ENCODE measurements around the gene FGFR2.

FGFR2 gene

GRCh38 chr10:121459279-121459621 lies 139.0 kb downstream of the FGFR2 start:
- no peaks in the 10 kb centered on the region for H3K27me3 ChIP-seq (ENCODE audit: control insufficient read depth, insufficient read depth, low read length, poor library complexity, severe bottlenecking)
- no peaks in the 10 kb centered on the region for H3K9me3 ChIP-seq (ENCODE audit: control insufficient read depth, low read length)
- no peak overlapping the region for H3K27ac ChIP-seq (ENCODE audit: insufficient read depth, low read depth, low read length, poor library complexity, severe bottlenecking)
- no peaks in the 10 kb centered on the region for H3K36me3 ChIP-seq (ENCODE audit: control insufficient read depth, insufficient read depth, low read length)
- H3K4me1 ChIP-seq (ENCODE audit: control insufficient read depth, insufficient read depth, low read length), result peaks cover 15% of the 10 kb centered on the region
- 86 to 87% methylated on average over 6 of the region's 6 CpGs for WGBS, 2 experiments
- no peak overlapping the region for H3K4me3 ChIP-seq (ENCODE audit: insufficient read depth, low read depth, low read length)

- 61 to 65% methylated on average over 3 of the region's 3 CpGs for WGBS, 2 experiments
These were observed 140.5 kb downstream of the FGFR2 start for GRCh38 chr10:121457729-121458128.

GRCh38 chr10:121455377-121455776 lies 142.9 kb downstream of the FGFR2 start:
- peaks cover 15% of the 10 kb centered on the region for H3K4me1 ChIP-seq (ENCODE audit: control insufficient read depth, insufficient read depth, low read length)
- no peaks in the 10 kb centered on the region for H3K9me3 ChIP-seq (ENCODE audit: control insufficient read depth, low read length)
- no peaks in the 10 kb centered on the region for H3K36me3 ChIP-seq (ENCODE audit: control insufficient read depth, insufficient read depth, low read length)
- H3K27me3 ChIP-seq (ENCODE audit: control insufficient read depth, insufficient read depth, low read length, poor library complexity, severe bottlenecking), result no peaks in the 10 kb centered on the region
- H3K4me3 ChIP-seq (ENCODE audit: insufficient read depth, low read depth, low read length), result no peak overlapping the region
- WGBS, 2 experiments, result 90 to 93% methylated on average over 5 of the region's 5 CpGs
- no peak overlapping the region for H3K27ac ChIP-seq (ENCODE audit: insufficient read depth, low read depth, low read length, poor library complexity, severe bottlenecking)

More at GRCh38 chr10:121457729-121458128, 140.5 kb downstream of the FGFR2 start:
- Histone ChIP-seq H3K4me3 (ENCODE audit: insufficient read depth, low read depth, low read length) (no peak overlapping the region), H3K27ac (ENCODE audit: insufficient read depth, low read depth, low read length, poor library complexity, severe bottlenecking) (no peak overlapping the region), H3K36me3 (ENCODE audit: control insufficient read depth, insufficient read depth, low read length) (no peaks in the 10 kb centered on the region), H3K9me3 (ENCODE audit: control insufficient read depth, low read length) (no peaks in the 10 kb centered on the region), H3K27me3 (ENCODE audit: control insufficient read depth, insufficient read depth, low read length, poor library complexity, severe bottlenecking) (no peaks in the 10 kb centered on the region), H3K4me1 (ENCODE audit: control insufficient read depth, insufficient read depth, low read length) (peaks cover 15% of the 10 kb centered on the region)

GRCh38 chr10:121454781-121455180 lies 143.5 kb downstream of the FGFR2 start:
- Histone ChIP-seq H3K27me3 (ENCODE audit: control insufficient read depth, insufficient read depth, low read length, poor library complexity, severe bottlenecking) (no peaks in the 10 kb centered on the region), H3K27ac (ENCODE audit: insufficient read depth, low read depth, low read length, poor library complexity, severe bottlenecking) (no peak overlapping the region), H3K36me3 (ENCODE audit: control insufficient read depth, insufficient read depth, low read length) (no peaks in the 10 kb centered on the region), H3K4me1 (ENCODE audit: control insufficient read depth, insufficient read depth, low read length) (peaks cover 14% of the 10 kb centered on the region), H3K4me3 (ENCODE audit: insufficient read depth, low read depth, low read length) (no peak overlapping the region), H3K9me3 (ENCODE audit: control insufficient read depth, low read length) (no peaks in the 10 kb centered on the region)
- WGBS, 2 experiments, result 95 to 97% methylated on average over 4 of the region's 4 CpGs

- Histone ChIP-seq H3K27ac (ENCODE audit: insufficient read depth, low read depth, low read length, poor library complexity, severe bottlenecking) (no peak overlapping the region), H3K27me3 (ENCODE audit: control insufficient read depth, insufficient read depth, low read length, poor library complexity, severe bottlenecking) (no peaks in the 10 kb centered on the region), H3K36me3 (ENCODE audit: control insufficient read depth, insufficient read depth, low read length) (no peaks in the 10 kb centered on the region), H3K9me3 (ENCODE audit: control insufficient read depth, low read length) (no peaks in the 10 kb centered on the region), H3K4me1 (ENCODE audit: control insufficient read depth, insufficient read depth, low read length) (peaks cover 15% of the 10 kb centered on the region), H3K4me3 (ENCODE audit: insufficient read depth, low read depth, low read length) (no peak overlapping the region)
- WGBS, 2 experiments, result 92 to 98% methylated on average over 3 of the region's 3 CpGs
These were observed 145.1 kb downstream of the FGFR2 start for GRCh38 chr10:121453160-121453559.

- Histone ChIP-seq H3K36me3 (ENCODE audit: control insufficient read depth, insufficient read depth, low read length) (no peaks in the 10 kb centered on the region), H3K4me1 (ENCODE audit: control insufficient read depth, insufficient read depth, low read length) (peaks cover 15% of the 10 kb centered on the region), H3K4me3 (ENCODE audit: insufficient read depth, low read depth, low read length) (no peak overlapping the region), H3K27me3 (ENCODE audit: control insufficient read depth, insufficient read depth, low read length, poor library complexity, severe bottlenecking) (no peaks in the 10 kb centered on the region), H3K9me3 (ENCODE audit: control insufficient read depth, low read length) (no peaks in the 10 kb centered on the region), H3K27ac (ENCODE audit: insufficient read depth, low read depth, low read length, poor library complexity, severe bottlenecking) (no peak overlapping the region)
- WGBS, 2 experiments, result 84 to 86% methylated on average over 4 of the region's 4 CpGs
These were observed 145.7 kb downstream of the FGFR2 start for GRCh38 chr10:121452581-121452980.

- no peaks in the 10 kb centered on the region for H3K36me3 ChIP-seq (ENCODE audit: control insufficient read depth, insufficient read depth, low read length)
- no peaks in the 10 kb centered on the region for H3K27me3 ChIP-seq (ENCODE audit: control insufficient read depth, insufficient read depth, low read length, poor library complexity, severe bottlenecking)
- no peaks in the 10 kb centered on the region for H3K9me3 ChIP-seq (ENCODE audit: control insufficient read depth, low read length)
- 80 to 83% methylated on average over 6 of the region's 6 CpGs for WGBS, 2 experiments
- H3K27ac ChIP-seq (ENCODE audit: insufficient read depth, low read depth, low read length, poor library complexity, severe bottlenecking), result no peak overlapping the region
- H3K4me3 ChIP-seq (ENCODE audit: insufficient read depth, low read depth, low read length), result no peak overlapping the region
- peaks cover 15% of the 10 kb centered on the region for H3K4me1 ChIP-seq (ENCODE audit: control insufficient read depth, insufficient read depth, low read length)
These were observed 148.0 kb downstream of the FGFR2 start for GRCh38 chr10:121450247-121450646.

GRCh38 chr10:121449482-121449924 lies 148.7 kb downstream of the FGFR2 start:
- Histone ChIP-seq H3K4me1 (ENCODE audit: control insufficient read depth, insufficient read depth, low read length) (peaks cover 17% of the 10 kb centered on the region), H3K36me3 (ENCODE audit: control insufficient read depth, insufficient read depth, low read length) (no peaks in the 10 kb centered on the region), H3K27ac (ENCODE audit: insufficient read depth, low read depth, low read length, poor library complexity, severe bottlenecking) (no peak overlapping the region), H3K27me3 (ENCODE audit: control insufficient read depth, insufficient read depth, low read length, poor library complexity, severe bottlenecking) (no peaks in the 10 kb centered on the region), H3K4me3 (ENCODE audit: insufficient read depth, low read depth, low read length) (no peak overlapping the region), H3K9me3 (ENCODE audit: control insufficient read depth, low read length) (no peaks in the 10 kb centered on the region)
- 86 to 95% methylated on average over 4 of the region's 4 CpGs for WGBS, 2 experiments

GRCh38 chr10:121448766-121449421 lies 149.3 kb downstream of the FGFR2 start:
- Histone ChIP-seq H3K27ac (ENCODE audit: insufficient read depth, low read depth, low read length, poor library complexity, severe bottlenecking) (peak overlapping the region; percentile 5), H3K27me3 (ENCODE audit: control insufficient read depth, insufficient read depth, low read length, poor library complexity, severe bottlenecking) (no peaks in the 10 kb centered on the region), H3K4me1 (ENCODE audit: control insufficient read depth, insufficient read depth, low read length) (peaks cover 19% of the 10 kb centered on the region), H3K9me3 (ENCODE audit: control insufficient read depth, low read length) (no peaks in the 10 kb centered on the region), H3K4me3 (ENCODE audit: insufficient read depth, low read depth, low read length) (no peak overlapping the region), H3K36me3 (ENCODE audit: control insufficient read depth, insufficient read depth, low read length) (no peaks in the 10 kb centered on the region)
- WGBS, 2 experiments, result 93 to 94% methylated on average over 5 of the region's 5 CpGs

- WGBS, 2 experiments, result 84% methylated on average over 8 of the region's 8 CpGs
- Histone ChIP-seq H3K27me3 (ENCODE audit: control insufficient read depth, insufficient read depth, low read length, poor library complexity, severe bottlenecking) (no peaks in the 10 kb centered on the region), H3K4me1 (ENCODE audit: control insufficient read depth, insufficient read depth, low read length) (peaks cover 14% of the 10 kb centered on the region), H3K36me3 (ENCODE audit: control insufficient read depth, insufficient read depth, low read length) (no peaks in the 10 kb centered on the region), H3K9me3 (ENCODE audit: control insufficient read depth, low read length) (no peaks in the 10 kb centered on the region), H3K4me3 (ENCODE audit: insufficient read depth, low read depth, low read length) (no peak overlapping the region), H3K27ac (ENCODE audit: insufficient read depth, low read depth, low read length, poor library complexity, severe bottlenecking) (no peak overlapping the region)
These were observed 153.6 kb downstream of the FGFR2 start for GRCh38 chr10:121444520-121445165.
